ENCODE data around the gene NIPAL4.

The NIPAL4 gene

GRCh38 chr5:157485811-157486210 is 25.8 kb downstream of the NIPAL4 start:
- no peak for DNase-seq (ENCODE audit: low read depth)

GRCh38 chr5:157486221-157486681 is 26.2 kb downstream of the NIPAL4 start:
- no peak for DNase-seq (ENCODE audit: low read depth)

GRCh38 chr5:157486861-157487260 is 26.8 kb downstream of the NIPAL4 start:
- DNase-seq (ENCODE audit: low read depth) = no peak

- no peak for DNase-seq (ENCODE audit: low read depth)
Measured at GRCh38 chr5:157487358-157487757, 27.3 kb downstream of the NIPAL4 start.

- DNase-seq (ENCODE audit: low read depth) = no peak
Measured at GRCh38 chr5:157491471-157491995, 31.5 kb downstream of the NIPAL4 start.

GRCh38 chr5:157492886-157493285 is 32.9 kb downstream of the NIPAL4 start:
- DNase-seq (ENCODE audit: low read depth) = no peak

- DNase-seq (ENCODE audit: low read depth) = no peak
Measured at GRCh38 chr5:157494178-157494832, 34.3 kb downstream of the NIPAL4 start.

- no peak for DNase-seq (ENCODE audit: low read depth)
Measured at GRCh38 chr5:157496864-157497263, 36.9 kb downstream of the NIPAL4 start.

GRCh38 chr5:157497875-157498611 is 38.0 kb downstream of the NIPAL4 start:
- DNase-seq (ENCODE audit: low read depth) = no peak

- DNase-seq (ENCODE audit: low read depth) = no peak
Measured at GRCh38 chr5:157502143-157502647, 42.2 kb downstream of the NIPAL4 start.

- no peak for DNase-seq (ENCODE audit: low read depth)
Measured at GRCh38 chr5:157504053-157504452, 44.0 kb downstream of the NIPAL4 start.

GRCh38 chr5:157505496-157505895 is 45.5 kb downstream of the NIPAL4 start:
- DNase-seq (ENCODE audit: low read depth) = no peak

- DNase-seq (ENCODE audit: low read depth) = no peak
Measured at GRCh38 chr5:157506066-157506590, 46.1 kb downstream of the NIPAL4 start.

GRCh38 chr5:157506981-157507780 is 47.2 kb downstream of the NIPAL4 start:
- DNase-seq (ENCODE audit: low read depth) = no peak

GRCh38 chr5:157509093-157509492 is 49.1 kb downstream of the NIPAL4 start:
- DNase-seq (ENCODE audit: low read depth) = no peak

GRCh38 chr5:157509587-157509986 is 49.6 kb downstream of the NIPAL4 start:
- no peak for DNase-seq (ENCODE audit: low read depth)

GRCh38 chr5:157510682-157511081 is 50.7 kb downstream of the NIPAL4 start:
- DNase-seq (ENCODE audit: low read depth) = no peak

GRCh38 chr5:157511651-157512644 is 51.9 kb downstream of the NIPAL4 start:
- peak; percentile 94 for DNase-seq (ENCODE audit: low read depth)

- DNase-seq (ENCODE audit: low read depth) = no peak
Measured at GRCh38 chr5:157513182-157513581, 53.2 kb downstream of the NIPAL4 start.

GRCh38 chr5:157514974-157515373 is 55.0 kb downstream of the NIPAL4 start:
- no peak for DNase-seq (ENCODE audit: low read depth)

- DNase-seq (ENCODE audit: low read depth) = no peak
Measured at GRCh38 chr5:157516006-157516405, 56.0 kb downstream of the NIPAL4 start.
